ENCODE data around the gene SMPD4. TPM values are rescaled to one million over a fixed set of nuclear protein-coding genes. Genes with fewer than 3 reads are reported as not detected.
"Not testable (repeated sequence)": the region's sequence is repeated elsewhere in the genome, so short reads cannot be mapped to it uniquely, and the experiment has no call there.

The SMPD4 gene
- polyA plus RNA-seq, 3 donors = 10.5 to 34.6 (median 14.2) TPM

DNA sequence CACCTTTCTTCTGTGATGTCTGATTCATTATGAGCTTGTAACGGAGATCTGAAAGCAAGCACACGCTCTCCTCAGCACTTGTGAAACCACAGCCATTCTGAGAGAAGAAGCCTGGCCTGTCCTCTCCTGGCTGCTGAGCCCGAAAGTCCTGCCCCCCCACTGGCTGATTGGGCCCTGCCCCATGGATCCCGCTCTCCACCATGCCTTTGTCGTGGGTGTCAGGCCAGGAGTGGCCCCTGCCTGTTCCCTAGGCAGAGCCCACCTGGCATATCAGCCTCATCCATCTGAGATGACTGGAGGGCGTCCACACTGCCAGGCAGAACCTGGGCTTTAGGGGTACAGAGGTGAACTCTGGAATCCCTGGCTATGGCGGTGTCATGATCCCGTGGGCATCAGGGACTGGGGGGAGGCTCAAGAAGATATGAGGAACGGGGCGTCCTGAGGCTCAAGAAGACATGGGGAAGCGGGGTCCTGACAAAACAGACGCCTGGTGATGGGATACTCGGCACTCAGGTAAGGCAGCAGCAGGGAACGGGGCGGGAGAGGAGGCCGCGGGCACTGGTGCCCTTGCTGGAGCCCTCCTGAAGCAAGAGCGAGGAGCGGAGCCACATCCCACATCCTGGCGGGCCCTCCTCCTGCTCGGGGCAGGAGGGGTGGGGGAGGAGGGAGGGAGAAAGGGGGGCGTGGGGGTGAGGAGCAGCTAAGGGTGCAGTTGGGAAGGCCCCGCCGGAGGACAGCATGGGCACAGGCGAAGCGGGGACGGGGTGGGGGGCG lies 37.9 kb downstream of the SMPD4 start:
- Mint-ChIP-seq H3K9me3 (peaks cover 0 to 11% (median 6%) of the 10 kb centered on the region in 7 donors), H3K4me3 (peak overlapping the region; percentile 65 to 81), H3K27ac (peak overlapping the region in 1 of 7 donors; percentile 37), H3K4me1 (peaks cover 12% of the 10 kb centered on the region), H3K27me3 (ENCODE audit: low read depth in 3 of 3) (peaks cover 40 to 51% (median 45%) of the 10 kb centered on the region in 3 donors)
- H2AFZ ChIP-seq (ENCODE audit: insufficient read depth, low read depth, low read length, poor library complexity, severe bottlenecking); H4K20me1 ChIP-seq (ENCODE audit: insufficient read depth, low read length); H3K4me2 ChIP-seq (replicated peaks; ENCODE audit: extremely low read depth, low read length, poor library complexity, severe bottlenecking); H3K9ac ChIP-seq (ENCODE audit: insufficient read depth, low read length, poor library complexity, severe bottlenecking); H3K4me1 ChIP-seq (ENCODE audit: control insufficient read depth in 1 of 2, insufficient read depth in 2 of 2, low read length in 2 of 2); H3K79me2 ChIP-seq (ENCODE audit: insufficient read depth, low read length); H3K36me3 ChIP-seq (replicated peaks in 1 of 2; ENCODE audit: control insufficient read depth in 1 of 2, insufficient read depth in 2 of 2, low read length in 2 of 2); H3K4me3 ChIP-seq (replicated peaks in 1 of 3; ENCODE audit: low read depth in 2 of 3, low read length in 3 of 3); intact Hi-C loops (cut with micrococcal nuclease); DNase-seq; H3K27ac ChIP-seq (ENCODE audit: low read depth in 1 of 2, low read length in 2 of 2); H3K36me3 Mint-ChIP-seq; H3K9me3 ChIP-seq (replicated peaks in 1 of 2; ENCODE audit: control insufficient read depth in 1 of 2, insufficient read depth in 1 of 2, low read length in 2 of 2): not testable (repeated sequence)
- peaks cover 12 to 31% of the 10 kb centered on the region in 2 donors for H3K27me3 ChIP-seq (ENCODE audit: control insufficient read depth in 2 of 2, insufficient read depth in 2 of 2, low read length in 2 of 2)
- 78% methylated on average over 10 of the region's 28 CpGs for WGBS (ENCODE audit: insufficient coverage)

DNA sequence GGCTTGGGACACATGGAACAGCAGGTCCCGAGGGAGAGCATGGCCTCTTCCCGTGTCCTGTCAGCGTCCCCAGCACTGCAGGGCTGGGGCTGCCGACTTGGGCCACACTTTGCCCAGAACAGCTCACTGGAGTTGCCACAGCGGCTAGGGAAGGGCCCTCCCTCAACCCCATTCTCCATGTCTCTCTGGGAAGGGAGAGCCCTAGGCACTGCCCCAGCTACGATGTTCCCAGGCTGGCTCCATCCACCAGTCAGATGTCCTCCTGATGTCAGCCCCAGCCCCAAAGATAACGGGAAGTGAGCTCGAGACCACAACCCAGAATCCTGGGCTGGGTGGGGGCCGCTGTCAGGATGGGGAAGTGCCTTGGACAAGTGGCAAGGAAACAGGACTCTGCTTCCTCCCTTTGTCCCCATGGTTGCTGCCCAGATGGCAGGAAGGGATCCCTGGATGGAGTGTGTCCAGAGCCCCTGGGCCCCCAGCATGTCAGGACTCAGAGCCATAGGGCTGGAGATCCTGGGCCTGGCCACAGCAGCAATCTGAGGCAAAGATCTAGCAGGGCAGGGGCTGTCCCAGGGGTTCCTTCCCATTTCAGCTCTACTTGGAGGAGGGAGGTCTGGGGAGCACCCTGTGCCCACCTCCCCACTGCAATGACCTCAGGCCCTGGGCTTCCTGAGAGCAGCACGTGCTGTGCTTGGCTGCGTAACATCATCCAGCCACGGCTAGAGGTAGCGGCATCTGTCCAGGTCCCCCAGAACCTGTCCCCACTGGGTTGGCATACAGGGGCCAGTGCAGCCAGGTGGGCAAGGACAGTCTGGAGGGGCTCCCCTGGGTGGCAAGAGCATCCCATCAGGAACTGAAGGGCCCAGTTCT lies 38.8 kb downstream of the SMPD4 start:
- H2AFZ ChIP-seq (ENCODE audit: insufficient read depth, low read depth, low read length, poor library complexity, severe bottlenecking); H3K27ac ChIP-seq (ENCODE audit: low read depth in 1 of 2, low read length in 2 of 2); H3K36me3 ChIP-seq (replicated peaks in 1 of 2; ENCODE audit: control insufficient read depth in 1 of 2, insufficient read depth in 2 of 2, low read length in 2 of 2); H4K20me1 ChIP-seq (ENCODE audit: insufficient read depth, low read length); intact Hi-C loops (cut with micrococcal nuclease); DNase-seq; H3K9me3 ChIP-seq (replicated peaks in 1 of 2; ENCODE audit: control insufficient read depth in 1 of 2, insufficient read depth in 1 of 2, low read length in 2 of 2); H3K4me3 ChIP-seq (replicated peaks in 1 of 3; ENCODE audit: low read depth in 2 of 3, low read length in 3 of 3); H3K36me3 Mint-ChIP-seq; H3K27ac Mint-ChIP-seq; H3K79me2 ChIP-seq (ENCODE audit: insufficient read depth, low read length); H3K4me1 ChIP-seq (ENCODE audit: control insufficient read depth in 1 of 2, insufficient read depth in 2 of 2, low read length in 2 of 2); H3K9ac ChIP-seq (ENCODE audit: insufficient read depth, low read length, poor library complexity, severe bottlenecking); H3K4me2 ChIP-seq (replicated peaks; ENCODE audit: extremely low read depth, low read length, poor library complexity, severe bottlenecking): not testable (repeated sequence)
- peaks cover 0 to 11% (median 6%) of the 10 kb centered on the region in 7 donors for H3K9me3 Mint-ChIP-seq
- peaks cover 12% of the 10 kb centered on the region for H3K4me1 Mint-ChIP-seq
- H3K27me3 ChIP-seq (ENCODE audit: control insufficient read depth in 2 of 2, insufficient read depth in 2 of 2, low read length in 2 of 2) = peaks cover 12 to 31% of the 10 kb centered on the region in 2 donors
- H3K4me3 Mint-ChIP-seq = peak overlapping the region in 1 of 2 donors; percentile 75
- 89% methylated on average over 6 of the region's 13 CpGs for WGBS (ENCODE audit: insufficient coverage)
- peaks cover 39 to 51% (median 43%) of the 10 kb centered on the region in 3 donors for H3K27me3 Mint-ChIP-seq (ENCODE audit: low read depth in 3 of 3)

GRCh38 chr2:130141645-130142370 lies 39.6 kb downstream of the SMPD4 start:
- Mint-ChIP-seq H3K9me3 (peaks cover 0 to 11% (median 6%) of the 10 kb centered on the region in 7 donors), H3K27me3 (ENCODE audit: low read depth in 3 of 3) (peaks cover 33 to 45% (median 37%) of the 10 kb centered on the region in 3 donors), H3K4me1 (peaks cover 12% of the 10 kb centered on the region)
- H3K79me2 ChIP-seq (ENCODE audit: insufficient read depth, low read length); H3K4me1 ChIP-seq (ENCODE audit: control insufficient read depth in 1 of 2, insufficient read depth in 2 of 2, low read length in 2 of 2); H3K36me3 Mint-ChIP-seq; H3K36me3 ChIP-seq (replicated peaks in 1 of 2; ENCODE audit: control insufficient read depth in 1 of 2, insufficient read depth in 2 of 2, low read length in 2 of 2); H2AFZ ChIP-seq (ENCODE audit: insufficient read depth, low read depth, low read length, poor library complexity, severe bottlenecking); H3K27ac ChIP-seq (ENCODE audit: low read depth in 1 of 2, low read length in 2 of 2); H3K4me3 Mint-ChIP-seq; H3K9ac ChIP-seq (ENCODE audit: insufficient read depth, low read length, poor library complexity, severe bottlenecking); H3K4me2 ChIP-seq (replicated peaks; ENCODE audit: extremely low read depth, low read length, poor library complexity, severe bottlenecking); H3K4me3 ChIP-seq (replicated peaks in 1 of 3; ENCODE audit: low read depth in 2 of 3, low read length in 3 of 3); H4K20me1 ChIP-seq (ENCODE audit: insufficient read depth, low read length); H3K9me3 ChIP-seq (replicated peaks in 1 of 2; ENCODE audit: control insufficient read depth in 1 of 2, insufficient read depth in 1 of 2, low read length in 2 of 2); H3K27ac Mint-ChIP-seq; intact Hi-C loops (cut with micrococcal nuclease); DNase-seq: not testable (repeated sequence)
- WGBS (ENCODE audit: insufficient coverage) = 88% methylated on average over 4 of the region's 22 CpGs
- peaks cover 12 to 31% of the 10 kb centered on the region in 2 donors for H3K27me3 ChIP-seq (ENCODE audit: control insufficient read depth in 2 of 2, insufficient read depth in 2 of 2, low read length in 2 of 2)

DNA sequence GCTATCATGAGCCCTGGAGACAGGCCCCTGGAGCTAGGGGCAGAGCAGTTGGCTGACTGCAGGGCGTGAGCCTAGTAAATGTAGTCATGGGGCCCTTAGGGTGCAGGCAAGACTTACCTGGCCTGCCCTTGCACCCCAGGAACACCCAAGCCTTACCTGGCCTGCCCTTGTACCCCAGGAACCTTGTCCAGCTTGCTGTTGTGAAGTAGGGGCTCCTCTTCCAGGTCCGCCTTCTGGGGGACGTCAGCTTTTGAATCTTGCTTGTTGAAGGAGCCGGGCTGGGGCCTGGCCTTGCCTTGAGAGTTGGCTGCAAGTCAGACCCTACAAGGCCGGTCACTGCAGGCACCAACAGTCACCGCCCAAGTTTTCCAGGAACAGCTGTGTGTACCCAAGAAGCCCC lies 40.4 kb downstream of the SMPD4 start:
- H3K79me2 ChIP-seq (ENCODE audit: insufficient read depth, low read length); H2AFZ ChIP-seq (ENCODE audit: insufficient read depth, low read depth, low read length, poor library complexity, severe bottlenecking); intact Hi-C loops (cut with micrococcal nuclease); H3K4me2 ChIP-seq (replicated peaks; ENCODE audit: extremely low read depth, low read length, poor library complexity, severe bottlenecking); H3K4me1 ChIP-seq (ENCODE audit: control insufficient read depth in 1 of 2, insufficient read depth in 2 of 2, low read length in 2 of 2); H3K27ac ChIP-seq (ENCODE audit: low read depth in 1 of 2, low read length in 2 of 2); H3K9me3 Mint-ChIP-seq; H3K36me3 Mint-ChIP-seq; H3K9me3 ChIP-seq (replicated peaks in 1 of 2; ENCODE audit: control insufficient read depth in 1 of 2, insufficient read depth in 1 of 2, low read length in 2 of 2); H3K9ac ChIP-seq (ENCODE audit: insufficient read depth, low read length, poor library complexity, severe bottlenecking); H3K36me3 ChIP-seq (replicated peaks in 1 of 2; ENCODE audit: control insufficient read depth in 1 of 2, insufficient read depth in 2 of 2, low read length in 2 of 2); H4K20me1 ChIP-seq (ENCODE audit: insufficient read depth, low read length); DNase-seq; H3K27ac Mint-ChIP-seq; H3K4me3 ChIP-seq (replicated peaks in 1 of 3; ENCODE audit: low read depth in 2 of 3, low read length in 3 of 3); H3K4me3 Mint-ChIP-seq: not testable (repeated sequence)
- Mint-ChIP-seq H3K27me3 (ENCODE audit: low read depth in 3 of 3) (peaks cover 26 to 37% (median 33%) of the 10 kb centered on the region in 3 donors), H3K4me1 (peaks cover 12% of the 10 kb centered on the region)
- peaks cover 11 to 26% of the 10 kb centered on the region in 2 donors for H3K27me3 ChIP-seq (ENCODE audit: control insufficient read depth in 2 of 2, insufficient read depth in 2 of 2, low read length in 2 of 2)
- no CpG with 5 or more reads among the region's 6 CpGs for WGBS (ENCODE audit: insufficient coverage)

All from CD14-positive monocyte (primary cell).